PFSK-1 (cell line): ENCODE results near the gene GLIS1.

ENCODE experiments used
- FOXP2 ChIP-seq: optimal IDR thresholded peaks from 2 replicates; pipeline ENCODE3; 2011; ENCODE audit warnings: borderline replicate concordance, control low read depth, inconsistent platforms; ENCODE audit not compliant: insufficient read depth; ENCODE audit errors: extremely low read length, extremely low read depth
- POLR2AphosphoS5 ChIP-seq: IDR thresholded peaks from 2 replicates; pipeline ENCODE4 v1.6.1; 2012; ENCODE audit warnings: low read depth, mild to moderate bottlenecking, control low read depth, low read length, moderate library complexity
- SIN3A ChIP-seq: IDR thresholded peaks from 2 replicates; pipeline ENCODE4 v1.6.1; 2012; ENCODE audit warnings: mild to moderate bottlenecking, low read length, moderate library complexity, borderline replicate concordance; ENCODE audit not compliant: insufficient read depth
- TAF1 ChIP-seq: IDR thresholded peaks from 2 replicates; pipeline ENCODE4 v1.6.1; 2012; ENCODE audit warnings: low read length, control low read depth, borderline replicate concordance; ENCODE audit not compliant: insufficient read depth
- TF ChIP-seq, protein P1 (sequence below), 2 experiments: IDR thresholded peaks; 2 replicates each; pipeline versions ENCODE4 v1.6.1 to v1.8.0; 2011 to 2012; ENCODE audit warnings: low read depth in 2 of 2, low read length in 2 of 2, control low read depth in 1 of 2, inconsistent platforms in 1 of 2, mild to moderate bottlenecking in 1 of 2, moderate library complexity in 1 of 2; ENCODE audit not compliant: insufficient read depth in 1 of 2

Gene GLIS1

DNA sequence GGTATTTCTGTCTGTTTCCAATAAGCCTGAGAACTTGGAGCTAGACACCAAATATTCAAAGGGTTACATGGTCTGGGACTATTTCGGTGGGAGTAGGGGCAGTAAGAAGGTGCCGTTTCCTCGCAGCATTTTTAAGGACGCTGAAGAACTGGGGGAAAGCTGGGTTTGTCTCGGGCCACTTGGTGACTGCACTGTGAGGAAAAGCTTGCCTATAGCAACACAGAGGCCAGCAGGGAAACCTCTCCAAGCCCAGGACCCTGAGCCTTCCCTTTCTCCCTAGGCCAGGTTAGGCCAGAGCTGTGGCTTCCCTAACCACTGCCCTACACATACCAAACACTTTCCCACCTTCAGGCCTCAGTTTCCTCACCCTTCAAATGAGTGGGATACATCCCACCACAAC is 3.3 kb downstream of the GLIS1 start:
- TF ChIP-seq, protein P1, sequence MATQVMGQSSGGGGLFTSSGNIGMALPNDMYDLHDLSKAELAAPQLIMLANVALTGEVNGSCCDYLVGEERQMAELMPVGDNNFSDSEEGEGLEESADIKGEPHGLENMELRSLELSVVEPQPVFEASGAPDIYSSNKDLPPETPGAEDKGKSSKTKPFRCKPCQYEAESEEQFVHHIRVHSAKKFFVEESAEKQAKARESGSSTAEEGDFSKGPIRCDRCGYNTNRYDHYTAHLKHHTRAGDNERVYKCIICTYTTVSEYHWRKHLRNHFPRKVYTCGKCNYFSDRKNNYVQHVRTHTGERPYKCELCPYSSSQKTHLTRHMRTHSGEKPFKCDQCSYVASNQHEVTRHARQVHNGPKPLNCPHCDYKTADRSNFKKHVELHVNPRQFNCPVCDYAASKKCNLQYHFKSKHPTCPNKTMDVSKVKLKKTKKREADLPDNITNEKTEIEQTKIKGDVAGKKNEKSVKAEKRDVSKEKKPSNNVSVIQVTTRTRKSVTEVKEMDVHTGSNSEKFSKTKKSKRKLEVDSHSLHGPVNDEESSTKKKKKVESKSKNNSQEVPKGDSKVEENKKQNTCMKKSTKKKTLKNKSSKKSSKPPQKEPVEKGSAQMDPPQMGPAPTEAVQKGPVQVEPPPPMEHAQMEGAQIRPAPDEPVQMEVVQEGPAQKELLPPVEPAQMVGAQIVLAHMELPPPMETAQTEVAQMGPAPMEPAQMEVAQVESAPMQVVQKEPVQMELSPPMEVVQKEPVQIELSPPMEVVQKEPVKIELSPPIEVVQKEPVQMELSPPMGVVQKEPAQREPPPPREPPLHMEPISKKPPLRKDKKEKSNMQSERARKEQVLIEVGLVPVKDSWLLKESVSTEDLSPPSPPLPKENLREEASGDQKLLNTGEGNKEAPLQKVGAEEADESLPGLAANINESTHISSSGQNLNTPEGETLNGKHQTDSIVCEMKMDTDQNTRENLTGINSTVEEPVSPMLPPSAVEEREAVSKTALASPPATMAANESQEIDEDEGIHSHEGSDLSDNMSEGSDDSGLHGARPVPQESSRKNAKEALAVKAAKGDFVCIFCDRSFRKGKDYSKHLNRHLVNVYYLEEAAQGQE (IDR thresholded peaks at IDR 0.05; ENCODE audit: insufficient read depth in 1 of 2, low read depth in 2 of 2, low read length in 2 of 2), result no peak
- TF ChIP-seq POLR2AphosphoS5, result no peak
- TF ChIP-seq SIN3A, result no peak
- no peak for TF ChIP-seq TAF1
- no peak for TF ChIP-seq FOXP2

DNA sequence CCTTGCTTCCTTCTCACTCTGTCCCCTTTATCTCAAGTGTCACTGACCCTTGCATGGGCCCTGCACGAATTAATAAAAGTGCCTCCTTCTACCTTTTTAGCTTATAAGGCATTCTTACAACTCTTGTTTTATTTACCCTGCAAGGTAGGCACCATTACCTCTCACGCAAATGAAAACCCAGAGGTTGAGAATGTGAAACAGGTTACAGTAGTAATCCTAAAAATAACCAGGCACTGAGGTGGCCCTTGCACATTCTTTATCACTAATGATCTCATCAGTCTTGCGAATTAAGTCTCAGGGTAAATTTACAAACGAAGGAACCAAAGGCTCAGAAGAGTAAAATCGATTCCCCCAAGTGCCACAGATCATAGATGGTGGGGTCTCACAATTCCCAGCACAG is 3.7 kb downstream of the GLIS1 start:
- TF ChIP-seq SIN3A (no peak), POLR2AphosphoS5 (no peak), TAF1 (no peak), FOXP2 (no peak)
- TF ChIP-seq, protein P1 (IDR thresholded peaks at IDR 0.05; ENCODE audit: insufficient read depth in 1 of 2, low read depth in 2 of 2, low read length in 2 of 2), result no peak

- TF ChIP-seq POLR2AphosphoS5 (no peak), SIN3A (no peak), FOXP2 (no peak), TAF1 (no peak)
- TF ChIP-seq, protein P1 (IDR thresholded peaks at IDR 0.05; ENCODE audit: insufficient read depth in 1 of 2, low read depth in 2 of 2, low read length in 2 of 2), result no peak
Observed at GRCh38 chr1:53734650-53735211, 4.2 kb downstream of the GLIS1 start.

- TF ChIP-seq TAF1, result no peak
- no peak for TF ChIP-seq POLR2AphosphoS5
- no peak for TF ChIP-seq SIN3A
- TF ChIP-seq, protein P1 (IDR thresholded peaks at IDR 0.05; ENCODE audit: insufficient read depth in 1 of 2, low read depth in 2 of 2, low read length in 2 of 2), result no peak
- TF ChIP-seq FOXP2, result no peak
Observed at GRCh38 chr1:53733975-53734649, 4.9 kb downstream of the GLIS1 start.
